Mesodermal cell (in vitro differentiated cells): Measurements from ENCODE around the gene DOCK3.
A peak's percentile ranks its signal among the peaks of the same experiment; 100 is the strongest.
"Not testable (repeated sequence)": the region's sequence is repeated elsewhere in the genome, so short reads cannot be mapped to it uniquely, and the experiment has no call there.

ENCODE experiments used
- H3K27ac ChIP-seq: 2 replicates; pipeline ENCODE4 v1.7.0; 2013; ENCODE audit warnings: mild to moderate bottlenecking, low read depth, low read length, moderate library complexity; ENCODE audit not compliant: severe bottlenecking
- H3K36me3 ChIP-seq: 2 replicates; pipeline ENCODE4 v1.7.1; 2013; ENCODE audit warnings: mild to moderate bottlenecking, low read length, moderate library complexity; ENCODE audit not compliant: control insufficient read depth, insufficient read depth
- H3K4me1 ChIP-seq: one replicate; pipeline ENCODE4 v1.7.1; 2013; ENCODE audit warnings: mild to moderate bottlenecking, low read length; ENCODE audit not compliant: insufficient read depth, control insufficient read depth, poor library complexity, severe bottlenecking
- H3K4me3 ChIP-seq: 2 replicates; pipeline ENCODE4 v1.7.0; 2013; ENCODE audit warnings: low read length, control low read depth, mild to moderate bottlenecking; ENCODE audit not compliant: insufficient read depth, poor library complexity, severe bottlenecking; ENCODE audit errors: extremely low read depth
- H3K9me3 ChIP-seq: 2 replicates; pipeline ENCODE4 v1.7.1; 2013; ENCODE audit warnings: mild to moderate bottlenecking, low read length, moderate library complexity; ENCODE audit not compliant: control insufficient read depth
- WGBS, 2 experiments: methylation state at CpG; one replicate each; pipeline ENCODE4 v1.1.5; 2013; ENCODE audit warnings: missing lambda C conversion rate in 2 of 2; ENCODE audit not compliant: insufficient coverage in 2 of 2; 5-methylcytosine and 5-hydroxymethylcytosine counted together

The DOCK3 gene

GRCh38 chr3:51384726-51385473 lies 710.2 kb downstream of the DOCK3 start, which contains the start of gene MANF:
TSS of gene MANF (plus strand) at chr3:51385291. CDS start at chr3:51385343, 52 bp downstream.
- Histone ChIP-seq H3K36me3 (peaks cover 44% of the 10 kb centered on the region), H3K9me3 (no peaks in the 10 kb centered on the region), H3K4me1 (peaks cover 24% of the 10 kb centered on the region), H3K27ac (peak within 1 kb of the TSS; percentile 91), H3K4me3 (peak within 1 kb of the TSS; percentile 98)
- 0 to 1% methylated on average over 30 to 39 of the region's 65 CpGs for WGBS, 2 experiments

- Histone ChIP-seq H3K27ac (peak overlapping the region; percentile 64), H3K4me1 (peaks cover 31% of the 10 kb centered on the region), H3K4me3 (peak overlapping the region; percentile 98), H3K36me3 (peaks cover 52% of the 10 kb centered on the region), H3K9me3 (no peaks in the 10 kb centered on the region)
- 1 to 2% methylated on average over 12 to 15 of the region's 18 CpGs for WGBS, 2 experiments
These were observed 710.9 kb downstream of the DOCK3 start for GRCh38 chr3:51385621-51386091.

GRCh38 chr3:51386159-51386851 lies 711.6 kb downstream of the DOCK3 start:
- Histone ChIP-seq H3K4me1 (peaks cover 31% of the 10 kb centered on the region), H3K9me3 (no peaks in the 10 kb centered on the region), H3K27ac (no peak overlapping the region), H3K4me3 (peak overlapping the region; percentile 98), H3K36me3 (peaks cover 52% of the 10 kb centered on the region)
- 56 to 64% methylated on average over 5 to 6 of the region's 8 CpGs for WGBS, 2 experiments

GRCh38 chr3:51386852-51387229 lies 712.1 kb downstream of the DOCK3 start:
- Histone ChIP-seq H3K9me3 (peaks cover under 1% of the 10 kb centered on the region), H3K4me3 (peak overlapping the region; percentile 98), H3K27ac (no peak overlapping the region), H3K36me3 (peaks cover 52% of the 10 kb centered on the region), H3K4me1 (peaks cover 31% of the 10 kb centered on the region)
- 95 to 98% methylated on average over 5 of the region's 5 CpGs for WGBS, 2 experiments

GRCh38 chr3:51387281-51387680 lies 712.6 kb downstream of the DOCK3 start:
- WGBS, 2 experiments = 90 to 98% methylated on average over 5 of the region's 6 CpGs
- Histone ChIP-seq H3K36me3 (peaks cover 56% of the 10 kb centered on the region), H3K4me1 (peaks cover 31% of the 10 kb centered on the region)
- H3K9me3 ChIP-seq, H3K4me3 ChIP-seq, H3K27ac ChIP-seq: not testable (repeated sequence)

- 100% methylated on average over 4 of the region's 6 CpGs for WGBS, 2 experiments
These were observed 713.7 kb downstream of the DOCK3 start for GRCh38 chr3:51388286-51389029.

GRCh38 chr3:51389423-51390183 lies 714.9 kb downstream of the DOCK3 start:
- WGBS, 2 experiments = 91 to 96% methylated on average over 6 of the region's 6 CpGs
- Histone ChIP-seq H3K9me3 (peaks cover 22% of the 10 kb centered on the region), H3K27ac (no peak overlapping the region), H3K4me1 (peaks cover 28% of the 10 kb centered on the region), H3K4me3 (no peak overlapping the region), H3K36me3 (peaks cover 73% of the 10 kb centered on the region)

More at GRCh38 chr3:51388286-51389029, 713.7 kb downstream of the DOCK3 start:
- H3K27ac ChIP-seq = no peak overlapping the region
- H3K36me3 ChIP-seq = peaks cover 62% of the 10 kb centered on the region
- no peak overlapping the region for H3K4me3 ChIP-seq
- H3K4me1 ChIP-seq = peaks cover 28% of the 10 kb centered on the region
- H3K9me3 ChIP-seq = peaks cover 16% of the 10 kb centered on the region

GRCh38 chr3:51390246-51391074 lies 715.7 kb downstream of the DOCK3 start:
- H3K27ac ChIP-seq = peak overlapping the region; percentile 97
- H3K9me3 ChIP-seq = peaks cover 22% of the 10 kb centered on the region
- H3K36me3 ChIP-seq = peaks cover 82% of the 10 kb centered on the region
- 54 to 56% methylated on average over 28 to 29 of the region's 29 CpGs for WGBS, 2 experiments
- H3K4me1 ChIP-seq = peaks cover 35% of the 10 kb centered on the region
- peak overlapping the region; percentile 54 for H3K4me3 ChIP-seq

- H3K9me3 ChIP-seq = peaks cover 22% of the 10 kb centered on the region
These were observed 716.4 kb downstream of the DOCK3 start, which contains the start of gene RBM15B for GRCh38 chr3:51391075-51391565. TSS of gene RBM15B (plus strand) at chr3:51391285. CDS start at chr3:51391400, 115 bp downstream.

More at GRCh38 chr3:51391075-51391565, 716.4 kb downstream of the DOCK3 start, which contains the start of gene RBM15B:
- H3K4me3 ChIP-seq = peak within 1 kb of the TSS; percentile 54
- H3K36me3 ChIP-seq = peaks cover 87% of the 10 kb centered on the region
- H3K27ac ChIP-seq = peak within 1 kb of the TSS; percentile 97
- WGBS, 2 experiments = 0 to 1% methylated on average over 54 to 65 of the region's 83 CpGs
- peaks cover 36% of the 10 kb centered on the region for H3K4me1 ChIP-seq
